ENCODE data around the gene MEI4.

DNA sequence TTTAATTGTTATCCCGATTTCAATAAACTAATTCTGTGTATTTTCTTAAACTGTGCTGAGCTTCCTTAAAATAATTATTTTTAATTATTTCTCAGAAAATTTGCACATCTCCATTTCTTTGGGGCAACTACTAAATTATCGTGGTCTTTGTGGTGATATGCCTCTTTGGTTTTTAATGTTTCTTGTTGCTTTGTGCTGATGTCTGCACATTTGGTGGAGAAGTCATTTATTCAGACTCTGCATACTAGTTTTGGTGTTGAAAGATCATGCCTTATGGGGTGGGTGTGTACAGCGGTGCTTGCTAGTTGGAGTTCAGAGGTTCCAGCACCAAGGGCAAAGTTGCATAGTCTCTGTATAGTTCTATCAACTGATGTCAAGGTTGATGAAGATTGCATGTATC, 253.2 kb downstream of the MEI4 start:
- TF ChIP-seq, protein P1, sequence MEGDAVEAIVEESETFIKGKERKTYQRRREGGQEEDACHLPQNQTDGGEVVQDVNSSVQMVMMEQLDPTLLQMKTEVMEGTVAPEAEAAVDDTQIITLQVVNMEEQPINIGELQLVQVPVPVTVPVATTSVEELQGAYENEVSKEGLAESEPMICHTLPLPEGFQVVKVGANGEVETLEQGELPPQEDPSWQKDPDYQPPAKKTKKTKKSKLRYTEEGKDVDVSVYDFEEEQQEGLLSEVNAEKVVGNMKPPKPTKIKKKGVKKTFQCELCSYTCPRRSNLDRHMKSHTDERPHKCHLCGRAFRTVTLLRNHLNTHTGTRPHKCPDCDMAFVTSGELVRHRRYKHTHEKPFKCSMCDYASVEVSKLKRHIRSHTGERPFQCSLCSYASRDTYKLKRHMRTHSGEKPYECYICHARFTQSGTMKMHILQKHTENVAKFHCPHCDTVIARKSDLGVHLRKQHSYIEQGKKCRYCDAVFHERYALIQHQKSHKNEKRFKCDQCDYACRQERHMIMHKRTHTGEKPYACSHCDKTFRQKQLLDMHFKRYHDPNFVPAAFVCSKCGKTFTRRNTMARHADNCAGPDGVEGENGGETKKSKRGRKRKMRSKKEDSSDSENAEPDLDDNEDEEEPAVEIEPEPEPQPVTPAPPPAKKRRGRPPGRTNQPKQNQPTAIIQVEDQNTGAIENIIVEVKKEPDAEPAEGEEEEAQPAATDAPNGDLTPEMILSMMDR (IDR thresholded peaks at IDR 0.05) = no peak
- TF ChIP-seq EZH2 (IDR thresholded peaks at IDR 0.05; ENCODE audit: borderline replicate concordance, insufficient read depth, low read depth, low read length, poor library complexity, severe bottlenecking) = no peak

Measured in B cell (primary cell).